HS-5 (cell line): ENCODE results near the gene ADAM12.
"Not testable (repeated sequence)": the region's sequence is repeated elsewhere in the genome, so short reads cannot be mapped to it uniquely, and the experiment has no call there.

Experiments
- DNase-seq: peaks from one replicate; pipeline ENCODE4 v3.0.0-alpha.2; 2012; ENCODE audit warnings: low read depth

The ADAM12 gene

GRCh38 chr10:126057494-126057893, 330.8 kb downstream of the ADAM12 start:
- no peak for DNase-seq

GRCh38 chr10:126054191-126054590, 334.1 kb downstream of the ADAM12 start:
- DNase-seq = no peak

- no peak for DNase-seq
Measured at GRCh38 chr10:126052171-126052570, 336.1 kb downstream of the ADAM12 start.

- peak; percentile 9 for DNase-seq
Measured at GRCh38 chr10:126049759-126050700, 338.2 kb downstream of the ADAM12 start.

- DNase-seq = not testable (repeated sequence)
Measured at GRCh38 chr10:126047749-126048148, 340.5 kb downstream of the ADAM12 start.

GRCh38 chr10:126046831-126047230, 341.4 kb downstream of the ADAM12 start:
- DNase-seq = no peak

GRCh38 chr10:126045861-126046260, 342.4 kb downstream of the ADAM12 start:
- no peak for DNase-seq

- DNase-seq = no peak
Measured at GRCh38 chr10:126043389-126043788, 344.9 kb downstream of the ADAM12 start.

GRCh38 chr10:126042906-126043305, 345.4 kb downstream of the ADAM12 start:
- DNase-seq = no peak

GRCh38 chr10:126042354-126042753, 345.9 kb downstream of the ADAM12 start:
- DNase-seq = no peak

- no peak for DNase-seq
Measured at GRCh38 chr10:126041804-126042231, 346.5 kb downstream of the ADAM12 start.

- DNase-seq = no peak
Measured at GRCh38 chr10:126041117-126041516, 347.2 kb downstream of the ADAM12 start.

GRCh38 chr10:126037946-126038345, 350.3 kb downstream of the ADAM12 start:
- no peak for DNase-seq

GRCh38 chr10:126036515-126036914, 351.8 kb downstream of the ADAM12 start:
- no peak for DNase-seq

GRCh38 chr10:126034586-126034985, 353.7 kb downstream of the ADAM12 start:
- no peak for DNase-seq

GRCh38 chr10:126029999-126030398, 358.3 kb downstream of the ADAM12 start:
- DNase-seq = no peak

- no peak for DNase-seq
Measured at GRCh38 chr10:126027692-126028091, 360.6 kb downstream of the ADAM12 start.

GRCh38 chr10:126022841-126023240, 365.4 kb downstream of the ADAM12 start:
- DNase-seq = no peak

- no peak for DNase-seq
Measured at GRCh38 chr10:126021833-126022500, 366.3 kb downstream of the ADAM12 start.

GRCh38 chr10:126017961-126018560, 370.2 kb downstream of the ADAM12 start:
- DNase-seq = no peak

- no peak for DNase-seq
Measured at GRCh38 chr10:126016882-126017281, 371.4 kb downstream of the ADAM12 start.

- no peak for DNase-seq
Measured at GRCh38 chr10:126016156-126016805, 372.0 kb downstream of the ADAM12 start.
